ENCODE measurements around the gene CYP46A1.

GRCh38 chr14:99722741-99723140, 38.6 kb downstream of the CYP46A1 start:
- no peak for TF ChIP-seq POLR2A (IDR thresholded peaks at IDR 0.05; ENCODE audit: low read depth, low read length)
- no peak for TF ChIP-seq TAF1 (IDR thresholded peaks at IDR 0.05; ENCODE audit: low read depth, low read length)
